Measurements from ENCODE around the gene ARMC9. TPM values are rescaled to one million over a fixed set of nuclear protein-coding genes. Genes with fewer than 3 reads are reported as not detected.

Gene ARMC9
- total RNA-seq, 1 experiment from 2014 or later = 16.4 TPM

DNA sequence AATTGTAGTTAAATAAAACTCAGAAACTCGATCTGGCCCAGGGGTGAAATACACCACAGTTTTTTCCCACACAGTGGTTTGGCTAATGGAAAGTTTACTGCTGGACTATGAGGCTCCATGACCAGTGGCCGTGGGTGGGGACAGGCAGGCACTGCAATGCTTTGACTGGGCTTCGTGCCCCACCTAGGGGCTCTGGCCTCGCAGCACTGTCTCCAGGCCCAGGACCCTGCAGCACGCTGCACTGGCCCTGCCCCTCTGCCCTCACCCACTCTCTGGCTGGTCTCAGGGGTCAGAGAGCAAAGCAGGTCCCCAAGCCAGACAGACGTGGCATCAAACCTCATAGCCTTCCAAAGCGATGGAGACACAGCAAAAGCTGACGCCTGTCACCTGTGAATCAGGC lies 183.7 kb downstream of the ARMC9 start:
- Histone ChIP-seq H3K9me3 (ENCODE audit: control insufficient read depth in 1 of 2, insufficient read depth in 1 of 2, low read depth in 1 of 2, low read length in 2 of 2) (no peaks in the 10 kb centered on the region; a peak in 1 of 4 replicates), H3K27me3 (ENCODE audit: insufficient read depth, low read length) (no peaks in the 10 kb centered on the region), H3K27ac (ENCODE audit: low read depth, low read length) (no peak overlapping the region), H3K4me3 (replicated peaks in 1 of 2; ENCODE audit: low read depth in 1 of 2, low read length in 2 of 2) (no peak overlapping the region), H3K4me1 (ENCODE audit: control insufficient read depth in 1 of 2, insufficient read depth in 2 of 2, low read length in 2 of 2) (peaks cover 9 to 17% of the 10 kb centered on the region in 2 experiments; a peak in 3 of 4 replicates), H3K79me2 (ENCODE audit: insufficient read depth, low read length) (no peaks in the 10 kb centered on the region), H3K4me2 (ENCODE audit: low read length) (no peak overlapping the region), H4K20me1 (ENCODE audit: insufficient read depth) (no peaks in the 10 kb centered on the region), H3K9ac (ENCODE audit: low read length) (no peak overlapping the region), H3K9me2 (ENCODE audit: insufficient read depth) (no peaks in the 10 kb centered on the region), H2AFZ (ENCODE audit: low read depth, low read length, poor library complexity, severe bottlenecking) (no peak overlapping the region), H3K36me3 (ENCODE audit: control insufficient read depth in 1 of 2, insufficient read depth in 2 of 2, low read length in 2 of 2) (no peaks in the 10 kb centered on the region; a peak in 1 of 4 replicates)
- intact Hi-C loops (cut with micrococcal nuclease) = no loop called here
- no peak for TF ChIP-seq SIN3A (IDR thresholded peaks at IDR 0.05; ENCODE audit: low read depth)
- TF ChIP-seq, protein P1, sequence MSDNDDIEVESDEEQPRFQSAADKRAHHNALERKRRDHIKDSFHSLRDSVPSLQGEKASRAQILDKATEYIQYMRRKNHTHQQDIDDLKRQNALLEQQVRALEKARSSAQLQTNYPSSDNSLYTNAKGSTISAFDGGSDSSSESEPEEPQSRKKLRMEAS (IDR thresholded peaks at IDR 0.05) = no peak
- no peak for DNase-seq (ENCODE audit: low read depth, low spot score)
- CTCF ChIA-PET = no interaction called here
- no TSS peak for BruUV-seq (replicated peaks)
- ATAC-seq = no peak
- RAD21 ChIA-PET (ENCODE audit: low non-redundant PET in 1 of 2, low total read pairs in 2 of 2, uncharacterized antibody in 2 of 2, unreplicated experiment in 2 of 2) = no interaction called here
- POLR2A ChIA-PET = no interaction called here

DNA sequence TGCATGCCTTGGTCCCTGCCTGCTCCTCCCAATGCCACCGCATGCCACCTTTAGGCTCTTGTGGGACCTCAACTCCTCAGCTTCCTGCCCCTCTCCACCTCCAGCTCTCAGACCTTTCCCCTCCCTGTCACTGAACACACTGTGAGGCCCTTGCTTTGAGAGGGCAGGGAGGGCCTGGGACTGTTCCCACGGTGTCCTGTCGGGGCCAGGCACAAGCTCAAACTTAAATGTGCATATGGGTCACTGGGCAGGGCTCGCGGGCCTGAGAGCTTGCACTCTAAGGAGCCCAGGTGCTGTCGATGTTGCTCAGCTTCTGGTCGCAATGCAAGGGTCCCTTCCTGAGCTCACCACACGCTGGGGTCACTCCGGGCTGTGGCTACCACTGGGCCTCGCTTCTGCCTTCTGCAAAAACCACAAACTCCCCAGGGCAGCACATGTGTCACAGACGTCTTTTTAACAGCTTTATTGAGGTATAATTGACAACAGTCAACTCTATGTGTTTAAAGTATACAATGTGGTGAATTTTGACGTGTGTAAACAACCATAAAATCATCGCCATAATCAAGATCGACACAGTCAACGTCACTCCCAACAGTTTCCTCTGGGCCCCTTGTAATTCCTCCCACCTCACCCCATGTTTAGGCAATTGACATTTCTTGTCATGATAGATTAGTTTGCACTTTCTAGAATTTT lies 185.1 kb downstream of the ARMC9 start:
- ATAC-seq = no peak
- intact Hi-C loops (cut with micrococcal nuclease) = no loop called here
- BruUV-seq (replicated peaks) = no TSS peak

More for the DNA sequence above, 185.1 kb downstream of the ARMC9 start:
- Histone ChIP-seq H4K20me1 (ENCODE audit: insufficient read depth) (no peaks in the 10 kb centered on the region), H2AFZ (ENCODE audit: low read depth, low read length, poor library complexity, severe bottlenecking) (no peak overlapping the region), H3K9me2 (ENCODE audit: insufficient read depth) (no peaks in the 10 kb centered on the region), H3K9ac (ENCODE audit: low read length) (no peak overlapping the region), H3K4me2 (ENCODE audit: low read length) (no peak overlapping the region), H3K27me3 (ENCODE audit: insufficient read depth, low read length) (no peaks in the 10 kb centered on the region), H3K9me3 (ENCODE audit: control insufficient read depth in 1 of 2, insufficient read depth in 1 of 2, low read depth in 1 of 2, low read length in 2 of 2) (no peaks in the 10 kb centered on the region; a peak in 1 of 4 replicates), H3K79me2 (ENCODE audit: insufficient read depth, low read length) (no peaks in the 10 kb centered on the region), H3K27ac (ENCODE audit: low read depth, low read length) (no peak overlapping the region), H3K36me3 (ENCODE audit: control insufficient read depth in 1 of 2, insufficient read depth in 2 of 2, low read length in 2 of 2) (no peaks in the 10 kb centered on the region; a peak in 1 of 4 replicates), H3K4me1 (ENCODE audit: control insufficient read depth in 1 of 2, insufficient read depth in 2 of 2, low read length in 2 of 2) (peaks cover 1 to 14% of the 10 kb centered on the region in 2 experiments; a peak in 3 of 4 replicates), H3K4me3 (replicated peaks in 1 of 2; ENCODE audit: low read depth in 1 of 2, low read length in 2 of 2) (no peak overlapping the region)
- ChIA-PET CTCF (no interaction called here), POLR2A (no interaction called here), RAD21 (ENCODE audit: low non-redundant PET in 1 of 2, low total read pairs in 2 of 2, uncharacterized antibody in 2 of 2, unreplicated experiment in 2 of 2) (no interaction called here)
- TF ChIP-seq ELF1 (IDR thresholded peaks at IDR 0.05; ENCODE audit: borderline replicate concordance, low read depth) (no peak), POLR2AphosphoS5 (IDR thresholded peaks at IDR 0.05; ENCODE audit: low read depth, low read length) (no peak), ZNF274 (IDR thresholded peaks at IDR 0.05; ENCODE audit: low read depth, low read length) (no peak), EZH2 (IDR thresholded peaks at IDR 0.05) (no peak), JUND (IDR thresholded peaks at IDR 0.05) (no peak), EZH2phosphoT487 (IDR thresholded peaks at IDR 0.05; ENCODE audit: borderline replicate concordance) (no peak), TCF7L2 (IDR thresholded peaks at IDR 0.05; ENCODE audit: borderline replicate concordance, extremely low read depth, insufficient read depth, insufficient read length) (no peak), ZFX (IDR thresholded peaks at IDR 0.05) (no peak)
- TF ChIP-seq, protein P2, sequence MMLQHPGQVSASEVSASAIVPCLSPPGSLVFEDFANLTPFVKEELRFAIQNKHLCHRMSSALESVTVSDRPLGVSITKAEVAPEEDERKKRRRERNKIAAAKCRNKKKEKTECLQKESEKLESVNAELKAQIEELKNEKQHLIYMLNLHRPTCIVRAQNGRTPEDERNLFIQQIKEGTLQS (IDR thresholded peaks at IDR 0.05) = no peak
- TF ChIP-seq, protein P1 (IDR thresholded peaks at IDR 0.05) = no peak
- DNase-seq (ENCODE audit: low read depth, low spot score) = no peak
